Choroid plexus epithelial cell (primary cell): ENCODE measurements around the gene TBX1.

ENCODE experiments used
- DNase-seq: peaks from one replicate; pipeline ENCODE4 v3.0.0-alpha.2; 2010; ENCODE audit warnings: low read depth
- H3K4me3 ChIP-seq: 2 replicates; pipeline ENCODE4 v1.5.1; 2011; ENCODE audit warnings: low read depth, mild to moderate bottlenecking, control low read depth, low read length, moderate library complexity
- TF ChIP-seq, protein P1 (sequence below): conservative IDR thresholded peaks from 2 replicates; pipeline ENCODE4 v1.5.1; 2011; ENCODE audit warnings: low read depth, mild to moderate bottlenecking, control low read depth, inconsistent platforms, low read length, moderate library complexity

TBX1 gene

DNA sequence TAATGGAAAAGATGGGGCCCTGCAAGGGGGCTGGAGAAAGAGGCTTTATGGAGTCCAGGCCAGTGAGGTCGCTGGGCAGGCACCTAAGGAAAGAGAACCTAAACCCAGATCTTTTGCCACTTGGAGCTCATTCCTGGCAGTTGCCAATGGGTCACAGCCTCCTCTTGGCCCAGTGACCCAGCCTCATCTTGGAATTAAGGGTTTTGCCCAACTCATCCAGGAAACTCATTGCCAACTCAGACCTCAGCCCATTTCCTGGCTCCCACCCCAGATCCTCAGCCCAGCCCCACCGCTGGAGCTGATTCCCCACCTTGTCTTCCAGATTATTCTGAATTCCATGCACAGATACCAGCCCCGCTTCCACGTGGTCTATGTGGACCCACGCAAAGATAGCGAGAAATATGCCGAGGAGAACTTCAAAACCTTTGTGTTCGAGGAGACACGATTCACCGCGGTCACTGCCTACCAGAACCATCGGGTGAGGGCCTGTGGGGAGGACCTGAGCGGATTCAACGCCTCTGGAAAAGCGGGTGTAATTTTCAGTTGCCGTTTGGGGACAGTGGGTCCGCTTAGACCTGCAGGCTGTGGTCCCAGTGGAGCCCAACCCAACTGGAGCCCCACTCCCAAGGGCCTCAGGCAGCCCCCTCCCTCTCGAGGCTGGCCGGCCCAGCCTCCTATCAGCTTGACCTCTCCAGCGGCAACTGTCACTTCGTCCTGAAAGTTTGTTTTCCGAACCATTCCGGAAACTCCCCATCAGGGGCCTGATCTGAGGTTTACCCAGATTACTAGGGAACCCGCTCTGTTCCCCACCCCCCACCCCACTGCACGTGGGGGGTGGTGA is 4.3 kb downstream of the TBX1 start:
- TF ChIP-seq, protein P1, sequence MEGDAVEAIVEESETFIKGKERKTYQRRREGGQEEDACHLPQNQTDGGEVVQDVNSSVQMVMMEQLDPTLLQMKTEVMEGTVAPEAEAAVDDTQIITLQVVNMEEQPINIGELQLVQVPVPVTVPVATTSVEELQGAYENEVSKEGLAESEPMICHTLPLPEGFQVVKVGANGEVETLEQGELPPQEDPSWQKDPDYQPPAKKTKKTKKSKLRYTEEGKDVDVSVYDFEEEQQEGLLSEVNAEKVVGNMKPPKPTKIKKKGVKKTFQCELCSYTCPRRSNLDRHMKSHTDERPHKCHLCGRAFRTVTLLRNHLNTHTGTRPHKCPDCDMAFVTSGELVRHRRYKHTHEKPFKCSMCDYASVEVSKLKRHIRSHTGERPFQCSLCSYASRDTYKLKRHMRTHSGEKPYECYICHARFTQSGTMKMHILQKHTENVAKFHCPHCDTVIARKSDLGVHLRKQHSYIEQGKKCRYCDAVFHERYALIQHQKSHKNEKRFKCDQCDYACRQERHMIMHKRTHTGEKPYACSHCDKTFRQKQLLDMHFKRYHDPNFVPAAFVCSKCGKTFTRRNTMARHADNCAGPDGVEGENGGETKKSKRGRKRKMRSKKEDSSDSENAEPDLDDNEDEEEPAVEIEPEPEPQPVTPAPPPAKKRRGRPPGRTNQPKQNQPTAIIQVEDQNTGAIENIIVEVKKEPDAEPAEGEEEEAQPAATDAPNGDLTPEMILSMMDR, result no peak
- DNase-seq, result no peak
- no peak overlapping the region for H3K4me3 ChIP-seq

DNA sequence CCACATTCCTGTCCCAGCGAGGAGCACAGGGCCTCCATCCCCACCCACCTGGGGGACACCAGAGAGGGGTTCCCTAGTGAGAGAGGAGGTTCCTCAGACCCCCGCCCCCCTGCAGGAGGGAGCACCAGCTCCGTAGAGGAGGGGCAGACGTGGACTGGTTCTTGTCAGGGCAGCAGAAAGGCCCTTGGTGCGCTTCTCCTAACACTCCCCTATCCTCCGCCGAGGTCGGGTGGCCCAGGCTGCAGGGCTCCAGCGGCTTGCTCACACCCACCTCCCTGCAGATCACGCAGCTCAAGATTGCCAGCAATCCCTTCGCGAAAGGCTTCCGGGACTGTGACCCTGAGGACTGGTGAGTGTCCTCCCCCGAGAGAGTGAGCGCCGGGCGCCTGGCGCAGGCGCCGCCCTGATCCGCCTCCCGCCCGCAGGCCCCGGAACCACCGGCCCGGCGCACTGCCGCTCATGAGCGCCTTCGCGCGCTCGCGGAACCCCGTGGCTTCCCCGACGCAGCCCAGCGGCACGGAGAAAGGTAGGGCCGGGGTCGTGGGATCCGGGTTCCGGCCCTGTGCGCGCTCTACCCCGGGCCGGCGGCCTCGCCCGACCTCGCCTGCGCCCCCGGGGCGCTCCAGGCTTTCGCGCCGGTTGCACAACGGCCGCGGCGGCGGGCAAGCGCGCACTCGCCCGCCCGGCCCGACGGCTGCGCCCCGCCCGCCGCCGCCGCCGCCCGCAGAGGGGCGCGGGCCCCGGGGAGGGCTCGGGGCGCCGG is 5.1 kb downstream of the TBX1 start:
- TF ChIP-seq, protein P1, result no peak
- no peak overlapping the region for H3K4me3 ChIP-seq
- no peak for DNase-seq

DNA sequence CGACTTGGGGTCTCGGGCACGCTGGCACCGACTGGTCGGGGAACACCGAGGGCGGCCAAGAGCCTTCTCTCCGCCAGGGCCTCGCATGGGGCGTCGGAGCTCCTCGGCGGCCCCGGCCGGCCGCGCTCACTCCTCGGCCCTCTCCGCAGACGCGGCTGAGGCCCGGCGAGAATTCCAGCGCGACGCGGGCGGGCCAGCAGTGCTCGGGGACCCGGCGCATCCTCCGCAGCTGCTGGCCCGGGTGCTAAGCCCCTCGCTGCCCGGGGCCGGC is 5.6 kb downstream of the TBX1 start:
- H3K4me3 ChIP-seq, result no peak overlapping the region
- TF ChIP-seq, protein P1, result no peak
- DNase-seq, result no peak

DNA sequence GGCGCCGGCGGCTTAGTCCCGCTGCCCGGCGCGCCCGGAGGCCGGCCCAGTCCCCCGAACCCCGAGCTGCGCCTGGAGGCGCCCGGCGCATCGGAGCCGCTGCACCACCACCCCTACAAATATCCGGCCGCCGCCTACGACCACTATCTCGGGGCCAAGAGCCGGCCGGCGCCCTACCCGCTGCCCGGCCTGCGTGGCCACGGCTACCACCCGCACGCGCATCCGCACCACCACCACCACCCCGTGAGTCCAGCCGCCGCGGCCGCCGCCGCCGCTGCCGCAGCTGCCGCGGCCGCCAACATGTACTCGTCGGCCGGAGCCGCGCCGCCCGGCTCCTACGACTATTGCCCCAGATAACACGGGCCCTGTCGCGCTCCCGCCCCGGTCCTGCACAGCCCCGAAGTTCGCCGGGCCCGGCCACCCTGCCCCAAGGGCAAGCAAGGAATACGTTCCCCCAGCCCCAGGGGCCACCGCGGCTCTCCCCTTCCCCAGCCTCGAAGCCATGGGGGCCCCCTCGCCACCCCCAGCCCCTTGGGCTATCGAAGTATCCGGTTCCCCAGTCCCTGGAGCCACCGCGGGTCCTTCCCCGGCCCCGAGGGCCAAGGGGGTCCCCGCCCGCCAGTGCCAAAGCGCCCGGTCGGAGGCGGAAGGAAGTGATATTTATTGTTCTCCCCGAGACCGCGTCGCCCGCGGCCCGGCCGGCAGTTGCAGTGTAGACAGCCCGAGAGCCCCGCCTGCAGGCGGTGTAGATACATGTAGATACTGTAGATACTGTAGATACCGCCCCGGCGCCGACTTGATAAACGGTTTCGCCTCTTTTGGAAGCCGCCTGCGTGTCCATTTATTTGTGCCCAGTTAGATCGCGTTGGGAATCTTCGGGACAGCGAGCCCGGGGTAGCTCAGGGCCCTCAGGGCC is 6.2 kb downstream of the TBX1 start:
- TF ChIP-seq, protein P1, result peak; percentile 25
- DNase-seq, result no peak
- H3K4me3 ChIP-seq, result no peak overlapping the region

DNA sequence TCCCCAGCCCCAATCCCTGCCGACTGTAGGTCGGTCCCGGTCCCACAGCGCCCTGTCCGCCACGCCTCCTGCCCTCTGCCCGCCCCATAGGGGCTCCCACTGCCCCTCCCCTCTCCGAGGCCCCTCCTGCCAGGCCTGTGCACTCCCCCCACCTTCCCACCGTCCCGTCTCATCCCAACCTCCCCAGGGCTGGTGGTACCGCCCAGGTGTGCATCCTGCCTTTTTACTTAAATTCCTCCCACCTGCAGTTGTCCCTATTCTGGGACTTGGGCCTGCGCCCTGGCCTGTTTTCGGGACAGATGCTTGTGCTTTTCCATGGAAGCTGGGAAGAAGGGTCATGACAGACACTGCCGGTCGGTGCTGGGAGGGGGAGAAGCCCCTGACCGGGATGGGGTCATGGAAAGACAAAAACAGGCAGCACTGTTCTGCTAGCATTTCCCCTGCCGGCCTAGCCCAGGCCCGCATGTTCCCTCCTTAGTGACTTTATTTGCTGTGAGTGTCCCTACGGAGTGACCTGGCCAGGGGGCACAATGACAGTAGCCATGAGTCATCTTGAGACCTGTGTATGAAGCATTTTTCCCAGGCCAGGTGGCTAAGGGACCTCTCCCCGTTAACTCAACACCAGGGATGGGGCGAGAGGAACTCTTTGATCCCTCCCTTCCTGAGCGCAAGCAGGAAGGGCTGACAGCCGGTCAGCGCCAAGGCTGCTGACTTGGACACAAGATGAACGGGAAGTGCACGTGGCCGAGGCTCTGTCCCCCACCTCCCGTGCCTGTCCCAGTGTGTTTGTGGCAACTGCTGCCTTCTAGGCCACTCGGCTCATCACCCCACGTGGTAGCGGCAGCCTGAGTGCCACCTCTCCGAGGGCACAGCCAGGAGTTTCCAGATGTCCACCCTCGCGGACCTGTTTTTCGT is 7.1 kb downstream of the TBX1 start:
- no peak overlapping the region for H3K4me3 ChIP-seq
- TF ChIP-seq, protein P1, result no peak

DNA sequence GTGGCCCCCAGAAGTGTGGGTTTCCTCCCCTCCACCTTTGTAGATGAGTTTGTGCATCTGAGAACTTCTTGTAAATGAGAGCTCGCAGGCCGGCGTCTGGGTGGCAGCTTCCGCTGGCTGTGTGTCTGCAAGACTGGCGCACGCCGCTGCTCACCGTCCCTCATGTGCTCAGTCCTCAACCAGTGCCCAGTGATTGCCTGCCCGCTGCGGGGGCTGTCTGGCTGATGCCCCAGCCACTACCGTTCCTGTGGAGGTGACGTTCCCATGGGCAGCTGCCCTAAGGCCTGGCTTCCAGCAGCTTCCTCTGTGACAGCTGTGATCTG is 8.8 kb downstream of the TBX1 start:
- H3K4me3 ChIP-seq, result no peak overlapping the region
- TF ChIP-seq, protein P1, result no peak
- no peak for DNase-seq

More for the DNA sequence above, 7.1 kb downstream of the TBX1 start:
- no peak for DNase-seq
